ENCODE data around the gene TSPAN11.
"Not testable (repeated sequence)": the region's sequence is repeated elsewhere in the genome, so short reads cannot be mapped to it uniquely, and the experiment has no call there.

Gene TSPAN11

GRCh38 chr12:30926243-30927221, at the start of gene TSPAN11:
Gene TSPAN11 (plus strand): TSS chr12:30926748. CDS start chr12:30953992, 27,244 bp downstream.
- no peak for DNase-seq

GRCh38 chr12:30877105-30877875, 49.3 kb upstream of the TSPAN11 start:
- no peak for DNase-seq

GRCh38 chr12:30878024-30878423, 48.5 kb upstream of the TSPAN11 start:
- no peak for DNase-seq

- no peak for DNase-seq
Measured at GRCh38 chr12:30880061-30880460, 46.5 kb upstream of the TSPAN11 start.

GRCh38 chr12:30880813-30881212, 45.7 kb upstream of the TSPAN11 start:
- no peak for DNase-seq

- DNase-seq: no peak
Measured at GRCh38 chr12:30882706-30883105, 43.8 kb upstream of the TSPAN11 start.

GRCh38 chr12:30884799-30885198, 41.7 kb upstream of the TSPAN11 start:
- DNase-seq: no peak

GRCh38 chr12:30885321-30885720, 41.2 kb upstream of the TSPAN11 start:
- DNase-seq: no peak

- no peak for DNase-seq
Measured at GRCh38 chr12:30887226-30887625, 39.3 kb upstream of the TSPAN11 start.

GRCh38 chr12:30888241-30888640, 38.3 kb upstream of the TSPAN11 start:
- no peak for DNase-seq

GRCh38 chr12:30894531-30894930, 32.0 kb upstream of the TSPAN11 start:
- not testable (repeated sequence) for DNase-seq

GRCh38 chr12:30896461-30896860, 30.1 kb upstream of the TSPAN11 start:
- DNase-seq: no peak

- DNase-seq: no peak
Measured at GRCh38 chr12:30898846-30899245, 27.7 kb upstream of the TSPAN11 start.

GRCh38 chr12:30900351-30900750, 26.2 kb upstream of the TSPAN11 start:
- no peak for DNase-seq

- no peak for DNase-seq
Measured at GRCh38 chr12:30902001-30902400, 24.5 kb upstream of the TSPAN11 start.

- no peak for DNase-seq
Measured at GRCh38 chr12:30902596-30902995, 24.0 kb upstream of the TSPAN11 start.

- DNase-seq: no peak
Measured at GRCh38 chr12:30905463-30906009, 21.0 kb upstream of the TSPAN11 start.

GRCh38 chr12:30908076-30908721, 18.3 kb upstream of the TSPAN11 start:
- DNase-seq: no peak

- DNase-seq: no peak
Measured at GRCh38 chr12:30908722-30909348, 17.7 kb upstream of the TSPAN11 start.

- DNase-seq: no peak
Measured at GRCh38 chr12:30909349-30910037, 17.1 kb upstream of the TSPAN11 start.

- no peak for DNase-seq
Measured at GRCh38 chr12:30910038-30910350, 16.6 kb upstream of the TSPAN11 start.

GRCh38 chr12:30911207-30911606, 15.3 kb upstream of the TSPAN11 start:
- DNase-seq: no peak
